Natural killer cell (primary cell): ENCODE data around the gene GRB7. TPM values are rescaled to one million over a fixed set of nuclear protein-coding genes. Genes with fewer than 3 reads are reported as not detected.
"Not testable (repeated sequence)": the region's sequence is repeated elsewhere in the genome, so short reads cannot be mapped to it uniquely, and the experiment has no call there.

Experiments used
- ATAC-seq, 3 donors: fragments of 150-1000 bp in 2 of 3; fragments of 200-7000 bp in 1 of 3; cut with Tn5 transposase; 1 replicate in 1 of 3; 2 replicates in 2 of 3; pipeline ENCODE4 v1.10.0; 2021; ENCODE audit warnings: mild to moderate bottlenecking in 2 of 3, moderate library complexity in 2 of 3
- DNase-seq, 2 donors: peaks; one replicate each; pipeline versions ENCODE4 v3.0.0 to v3.0.0-alpha.2; 2013 to 2021; ENCODE audit warnings: mixed read lengths in 1 of 2
- H3K27ac ChIP-seq: one replicate; pipeline ENCODE4 v1.5.1; 2013; ENCODE audit warnings: mild to moderate bottlenecking, low read length
- H3K27me3 ChIP-seq: one replicate; pipeline ENCODE4 v1.6.1; 2013; ENCODE audit warnings: low read length; ENCODE audit not compliant: control insufficient read depth, insufficient read depth
- H3K36me3 ChIP-seq: one replicate; pipeline ENCODE4 v1.6.1; 2013; ENCODE audit warnings: low read length; ENCODE audit not compliant: control insufficient read depth, insufficient read depth
- H3K4me1 ChIP-seq: one replicate; pipeline ENCODE4 v1.6.1; 2013; ENCODE audit warnings: low read length; ENCODE audit not compliant: control insufficient read depth, insufficient read depth
- H3K4me3 ChIP-seq: one replicate; pipeline ENCODE4 v1.5.1; 2013; ENCODE audit warnings: low read length
- H3K9me3 ChIP-seq: one replicate; pipeline ENCODE4 v1.6.1; 2013; ENCODE audit warnings: low read length; ENCODE audit not compliant: control insufficient read depth, insufficient read depth
- H3K27ac Mint-ChIP-seq, 2 donors: one replicate each; pipeline ENCODE4 v1.8.0; 2022; ENCODE audit warnings: mild to moderate bottlenecking in 2 of 2, mixed read lengths in 2 of 2, moderate library complexity in 1 of 2
- H3K27me3 Mint-ChIP-seq, 2 donors: one replicate each; pipeline ENCODE4 v1.8.0; 2022; ENCODE audit warnings: low read depth in 2 of 2, mixed read lengths in 2 of 2
- H3K36me3 Mint-ChIP-seq: one replicate; pipeline ENCODE4 v1.8.0; 2022; ENCODE audit warnings: mixed read lengths
- H3K4me1 Mint-ChIP-seq, 2 donors: one replicate each; pipeline ENCODE4 v1.8.0; 2022; ENCODE audit warnings: mixed read lengths in 2 of 2
- H3K4me3 Mint-ChIP-seq: one replicate; pipeline ENCODE4 v1.8.0; 2022; ENCODE audit warnings: mild to moderate bottlenecking, moderate library complexity, mixed read lengths
- H3K9me3 Mint-ChIP-seq, 2 donors: one replicate each; pipeline ENCODE4 v1.8.0; 2022; ENCODE audit warnings: mixed read lengths in 2 of 2
- CTCF ChIP-seq: fragments of 200-600 bp; IDR thresholded peaks from one replicate; pipeline ENCODE4 v1.8.0; 2022; ENCODE audit warnings: antibody characterized with exemption
- WGBS: methylation state at CpG from one replicate; pipeline ENCODE4 v1.1.7; 2013; ENCODE audit warnings: missing lambda C conversion rate; ENCODE audit not compliant: insufficient coverage; 5-methylcytosine and 5-hydroxymethylcytosine counted together
- intact Hi-C: fragments of 100-400 bp; cut with micrococcal nuclease; formaldehyde crosslinking; loops from one replicate; pipeline ENCODE4 v1.14.2; 2022
- total RNA-seq, 4 donors: library from RNA; stranded (reverse); fragments of 120-200 nt in 1 of 4; gene quantifications; one replicate each; pipeline versions ENCODE4 v1.2.3 to v1.2.4, GENCODE V29; 2013 to 2022

Gene GRB7
- total RNA-seq, 3 donors from 2014 or later (not counting 1 experiment from before 2014, with no cell fraction given), result 0.27 TPM; not detected in 2

GRCh38 chr17:39746145-39746461 is 8.4 kb downstream of the GRB7 start:
- TF ChIP-seq CTCF, result no peak
- peaks cover 0 to 5% of the 10 kb centered on the region in 2 donors for H3K4me1 Mint-ChIP-seq
- no peak overlapping the region for H3K27ac Mint-ChIP-seq
- H3K27me3 Mint-ChIP-seq, result no peaks in the 10 kb centered on the region
- Histone ChIP-seq H3K4me3 (no peak overlapping the region), H3K36me3 (no peaks in the 10 kb centered on the region), H3K27ac (no peak overlapping the region), H3K4me1 (no peaks in the 10 kb centered on the region), H3K9me3 (no peaks in the 10 kb centered on the region), H3K27me3 (no peaks in the 10 kb centered on the region)
- DNase-seq, result no peak
- no peak for ATAC-seq
- H3K9me3 Mint-ChIP-seq, result no peaks in the 10 kb centered on the region
- intact Hi-C loops, result no loop called here
- no peaks in the 10 kb centered on the region for H3K36me3 Mint-ChIP-seq
- WGBS, result 96% methylated on average over 7 of the region's 7 CpGs
- H3K4me3 Mint-ChIP-seq, result no peak overlapping the region

GRCh38 chr17:39747745-39748144 is 10.0 kb downstream of the GRB7 start:
- Histone ChIP-seq H3K4me3 (no peak overlapping the region), H3K27me3 (no peaks in the 10 kb centered on the region), H3K4me1 (peaks cover 12% of the 10 kb centered on the region), H3K36me3 (no peaks in the 10 kb centered on the region), H3K27ac (no peak overlapping the region), H3K9me3 (no peaks in the 10 kb centered on the region)
- ATAC-seq (no peak), DNase-seq (no peak)
- no peak for TF ChIP-seq CTCF
- Mint-ChIP-seq H3K4me3 (no peak overlapping the region), H3K9me3 (no peaks in the 10 kb centered on the region), H3K27me3 (no peaks in the 10 kb centered on the region), H3K4me1 (peaks cover 5% of the 10 kb centered on the region in 2 donors), H3K27ac (no peak overlapping the region), H3K36me3 (no peaks in the 10 kb centered on the region)
- WGBS, result 94% methylated on average over 4 of the region's 4 CpGs
- intact Hi-C loops, result no loop called here

GRCh38 chr17:39748444-39749034 is 10.8 kb downstream of the GRB7 start:
- peaks cover 20% of the 10 kb centered on the region for H3K4me1 ChIP-seq
- H3K27me3 ChIP-seq, H3K9me3 Mint-ChIP-seq, H3K9me3 ChIP-seq, intact Hi-C loops, DNase-seq, H3K27ac Mint-ChIP-seq, H3K27me3 Mint-ChIP-seq, H3K4me3 ChIP-seq, H3K27ac ChIP-seq, H3K36me3 Mint-ChIP-seq, ATAC-seq, H3K4me3 Mint-ChIP-seq, H3K36me3 ChIP-seq: not testable (repeated sequence)
- peaks cover 11% of the 10 kb centered on the region in 2 donors for H3K4me1 Mint-ChIP-seq
- WGBS, result 93% methylated on average over 6 of the region's 8 CpGs

- DNase-seq, result no peak
- TF ChIP-seq CTCF, result no peak
Observed at GRCh38 chr17:39750131-39751015, 12.6 kb downstream of the GRB7 start.

More at GRCh38 chr17:39750131-39751015, 12.6 kb downstream of the GRB7 start:
- H3K36me3 ChIP-seq, result no peaks in the 10 kb centered on the region
- H3K4me3 ChIP-seq, result no peak overlapping the region
- no peaks in the 10 kb centered on the region for H3K27me3 ChIP-seq
- WGBS, result 94% methylated on average over 9 of the region's 9 CpGs
- no peak overlapping the region for H3K27ac ChIP-seq
- Mint-ChIP-seq H3K27me3 (no peaks in the 10 kb centered on the region), H3K4me1 (peaks cover 18 to 19% of the 10 kb centered on the region in 2 donors), H3K4me3 (peak overlapping the region; percentile 37), H3K36me3 (no peaks in the 10 kb centered on the region), H3K27ac (no peak overlapping the region), H3K9me3 (no peaks in the 10 kb centered on the region)
- no peak for ATAC-seq
- H3K9me3 ChIP-seq, result no peaks in the 10 kb centered on the region
- intact Hi-C loops, result loop anchor here (5.0 kb wide), 2 partner anchors 113 to 203 kb away; partner anchors contain the start of gene STARD3
- H3K4me1 ChIP-seq, result peaks cover 30% of the 10 kb centered on the region
